GM13977 (cell line): ENCODE measurements around the gene BCL11A.
A peak's percentile ranks its signal among the peaks of the same experiment; 100 is the strongest.

Source experiments
- DNase-seq: peaks from one replicate; pipeline ENCODE4 v3.0.0; 2012; ENCODE audit warnings: low spot score
- in situ Hi-C: fragments of 300-500 bp; cut with MboI; formaldehyde crosslinking; loops from one replicate; pipeline ENCODE4 v1.12.0; 2022; ENCODE audit warnings: low sequenced_read_pairs, low pct_unique_long_range_greater_than_20kb, mixed read lengths, inconsistent platforms; ENCODE audit not compliant: unreplicated experiment
- TF ChIP-seq, protein P1 (sequence below): IDR thresholded peaks from 2 replicates; pipeline ENCODE4 v1.5.1; 2012; ENCODE audit warnings: mild to moderate bottlenecking, control low read depth; ENCODE audit not compliant: insufficient read depth; ENCODE audit errors: extremely low read depth, missing control alignments

The BCL11A gene

GRCh38 chr2:60441800-60442199, 111.7 kb downstream of the BCL11A start:
- in situ Hi-C loops = no loop called here
- TF ChIP-seq, protein P1, sequence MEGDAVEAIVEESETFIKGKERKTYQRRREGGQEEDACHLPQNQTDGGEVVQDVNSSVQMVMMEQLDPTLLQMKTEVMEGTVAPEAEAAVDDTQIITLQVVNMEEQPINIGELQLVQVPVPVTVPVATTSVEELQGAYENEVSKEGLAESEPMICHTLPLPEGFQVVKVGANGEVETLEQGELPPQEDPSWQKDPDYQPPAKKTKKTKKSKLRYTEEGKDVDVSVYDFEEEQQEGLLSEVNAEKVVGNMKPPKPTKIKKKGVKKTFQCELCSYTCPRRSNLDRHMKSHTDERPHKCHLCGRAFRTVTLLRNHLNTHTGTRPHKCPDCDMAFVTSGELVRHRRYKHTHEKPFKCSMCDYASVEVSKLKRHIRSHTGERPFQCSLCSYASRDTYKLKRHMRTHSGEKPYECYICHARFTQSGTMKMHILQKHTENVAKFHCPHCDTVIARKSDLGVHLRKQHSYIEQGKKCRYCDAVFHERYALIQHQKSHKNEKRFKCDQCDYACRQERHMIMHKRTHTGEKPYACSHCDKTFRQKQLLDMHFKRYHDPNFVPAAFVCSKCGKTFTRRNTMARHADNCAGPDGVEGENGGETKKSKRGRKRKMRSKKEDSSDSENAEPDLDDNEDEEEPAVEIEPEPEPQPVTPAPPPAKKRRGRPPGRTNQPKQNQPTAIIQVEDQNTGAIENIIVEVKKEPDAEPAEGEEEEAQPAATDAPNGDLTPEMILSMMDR = no peak
- DNase-seq = no peak

GRCh38 chr2:60440767-60441163, 112.7 kb downstream of the BCL11A start:
- TF ChIP-seq, protein P1 = no peak
- in situ Hi-C loops = no loop called here

DNA sequence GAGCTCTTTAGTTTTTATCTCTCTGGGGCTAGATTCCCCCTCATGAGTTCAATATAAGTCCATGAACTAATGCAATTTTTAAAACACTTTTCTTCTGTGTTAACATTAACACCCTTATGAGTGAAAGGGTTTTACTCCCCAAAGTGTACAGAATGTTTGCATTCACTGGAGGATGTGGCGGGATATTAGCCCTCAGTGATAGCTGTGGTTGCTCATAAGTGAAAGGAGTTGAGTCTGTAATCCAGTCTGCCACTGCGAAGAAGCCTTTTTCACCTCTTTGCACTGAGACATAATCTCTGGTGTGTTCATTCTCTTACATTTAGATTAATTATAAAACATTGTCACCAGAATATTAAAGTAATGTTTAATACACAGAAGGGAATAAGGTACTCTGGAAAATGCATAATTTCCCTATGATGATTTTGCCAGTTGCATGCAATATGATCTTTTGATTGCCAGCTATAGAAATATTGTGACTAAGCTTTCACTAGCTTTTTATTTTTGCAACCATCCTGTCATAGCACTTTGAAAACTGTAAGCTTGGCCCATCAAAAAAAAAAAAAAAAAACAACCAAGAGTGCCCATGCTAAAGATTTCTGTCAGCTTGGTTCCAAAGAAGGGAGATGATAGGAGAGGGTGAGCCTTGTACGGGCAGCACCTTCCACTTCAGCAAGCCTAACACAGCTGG, 113.2 kb downstream of the BCL11A start:
- DNase-seq = no peak
- TF ChIP-seq, protein P1 = no peak
- in situ Hi-C loops = no loop called here

More at GRCh38 chr2:60440767-60441163, 112.7 kb downstream of the BCL11A start:
- DNase-seq = no peak

DNA sequence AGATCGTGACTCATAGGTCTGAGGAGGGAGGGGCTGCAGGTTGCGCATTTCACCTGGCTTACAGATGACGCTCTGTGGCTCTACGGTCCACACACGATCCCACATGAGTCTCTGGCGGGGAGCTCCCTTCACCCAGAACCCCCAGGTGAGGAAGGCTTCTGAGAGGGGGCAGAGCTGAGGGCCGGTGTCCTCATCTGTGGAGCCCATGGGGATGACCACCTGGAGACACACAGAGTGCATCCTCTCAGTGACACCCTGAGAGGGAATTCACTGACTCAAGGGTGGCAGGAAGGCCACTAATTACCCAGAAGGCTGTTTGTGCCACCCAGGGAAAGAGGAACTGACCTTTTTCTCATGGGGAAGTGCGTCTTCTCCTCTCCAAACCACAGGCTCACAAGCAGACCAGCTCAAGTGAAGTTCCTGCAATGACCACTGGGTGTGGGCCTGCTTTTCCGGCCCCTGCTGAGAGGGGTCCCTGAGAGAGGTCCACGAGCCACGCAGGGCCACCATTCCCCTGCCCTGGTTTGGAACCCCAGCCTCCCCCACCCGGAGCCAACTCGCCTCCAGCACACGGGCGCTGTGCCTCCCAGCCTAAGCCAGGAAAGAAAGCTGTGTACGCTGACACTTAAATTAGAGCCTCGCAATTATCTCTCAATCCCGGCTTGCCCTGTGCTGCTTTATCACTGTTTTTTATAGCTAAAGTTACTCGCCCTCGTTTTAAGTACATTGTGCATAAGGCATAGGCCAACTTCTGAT, 114.1 kb downstream of the BCL11A start:
- DNase-seq = peak; percentile 80
- in situ Hi-C loops = no loop called here
- TF ChIP-seq, protein P1 = peak; percentile 59

- no peak for DNase-seq
- in situ Hi-C loops = no loop called here
- TF ChIP-seq, protein P1 = no peak
Observed at GRCh38 chr2:60438653-60439052, 114.8 kb downstream of the BCL11A start.

DNA sequence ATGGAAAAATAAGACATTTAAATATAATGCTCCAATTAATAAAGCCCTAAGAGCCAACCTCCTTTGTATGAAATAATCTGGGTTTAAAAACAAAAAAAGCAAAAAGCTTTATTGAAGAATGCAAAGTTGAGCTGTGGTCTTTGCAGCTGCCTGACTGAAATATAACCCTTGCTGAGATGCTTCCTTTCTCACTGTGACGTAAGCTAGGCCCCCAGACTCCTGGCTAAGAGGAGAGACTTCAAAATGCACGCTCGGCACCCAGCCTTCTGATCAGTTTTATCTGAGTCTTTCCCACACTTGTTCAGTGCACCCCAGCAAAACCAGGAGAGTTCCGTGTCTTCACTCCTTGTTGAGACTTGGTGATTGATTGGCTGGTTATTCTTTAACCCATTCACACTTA, 115.3 kb downstream of the BCL11A start:
- in situ Hi-C loops = no loop called here
- TF ChIP-seq, protein P1 = no peak

More for the DNA sequence above, 115.3 kb downstream of the BCL11A start:
- no peak for DNase-seq
